Jurkat, Clone E6-1 (cell line): ENCODE data around the gene PSMC3.
A peak's percentile ranks its signal among the peaks of the same experiment; 100 is the strongest.

Experiments
- DNase-seq: peaks from one replicate; pipeline ENCODE4 v3.0.0-alpha.2; 2011; ENCODE audit warnings: low read depth, low spot score
- H3K4me3 ChIP-seq: 2 replicates; pipeline ENCODE4 v1.5.1; 2011; ENCODE audit warnings: mild to moderate bottlenecking, low read length, control low read depth, moderate library complexity

PSMC3 gene

DNA sequence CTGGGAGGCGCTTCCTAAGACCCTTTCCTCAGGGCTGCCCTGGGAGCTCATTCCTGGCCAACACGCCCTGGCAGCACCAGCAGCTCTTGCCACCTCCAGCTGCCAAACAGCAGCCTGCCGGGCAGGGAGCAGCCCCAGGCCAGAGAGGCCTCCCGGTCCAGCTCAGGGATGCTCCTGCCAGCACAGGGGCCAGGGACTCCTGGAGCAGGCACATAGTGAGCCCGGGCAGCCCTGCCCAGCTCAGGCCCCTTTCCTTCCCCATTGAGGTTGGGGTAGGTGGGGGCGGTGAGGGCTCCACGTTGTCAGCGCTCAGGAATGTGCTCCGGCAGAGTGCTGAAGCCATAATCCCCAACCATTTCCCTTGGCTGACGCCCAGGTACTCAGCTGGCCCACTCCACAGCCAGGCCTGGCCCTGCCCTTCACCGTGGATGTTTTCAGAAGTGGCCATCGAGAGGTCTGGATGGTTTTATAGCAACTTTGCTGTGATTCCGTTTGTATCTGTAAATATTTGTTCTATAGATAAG is 10.2 kb downstream of the PSMC3 start:
- DNase-seq = no peak
- H3K4me3 ChIP-seq = no peak overlapping the region

DNA sequence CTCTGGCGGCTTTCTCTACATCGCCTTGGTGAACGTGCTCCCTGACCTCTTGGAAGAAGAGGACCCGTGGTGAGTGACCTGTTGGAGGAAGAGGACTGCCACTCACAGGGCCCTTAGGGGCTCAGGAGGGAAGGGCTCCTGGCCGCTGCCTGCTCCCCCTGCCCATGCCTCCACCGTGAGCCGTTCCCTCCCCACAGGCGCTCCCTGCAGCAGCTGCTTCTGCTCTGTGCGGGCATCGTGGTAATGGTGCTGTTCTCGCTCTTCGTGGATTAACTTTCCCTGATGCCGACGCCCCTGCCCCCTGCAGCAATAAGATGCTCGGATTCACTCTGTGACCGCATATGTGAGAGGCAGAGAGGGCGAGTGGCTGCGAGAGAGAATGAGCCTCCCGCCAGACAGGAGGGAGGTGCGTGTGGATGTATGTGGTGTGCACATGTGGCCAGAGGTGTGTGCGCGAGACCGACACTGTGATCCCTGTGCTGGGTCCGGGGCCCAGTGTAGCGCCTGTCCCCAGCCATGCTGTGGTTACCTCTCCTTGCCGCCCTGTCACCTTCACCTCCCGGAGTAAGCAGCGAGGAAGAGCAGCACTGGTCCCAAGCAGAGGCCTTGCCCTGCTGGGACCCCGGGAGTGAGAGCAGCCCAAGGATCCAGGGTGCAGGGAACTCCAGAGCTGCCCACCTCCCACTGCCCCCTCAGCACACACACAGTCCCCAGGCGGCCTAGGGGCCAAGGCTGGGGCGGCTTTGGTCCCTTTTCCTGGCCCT is 11.0 kb downstream of the PSMC3 start:
- no peak overlapping the region for H3K4me3 ChIP-seq
- no peak for DNase-seq

DNA sequence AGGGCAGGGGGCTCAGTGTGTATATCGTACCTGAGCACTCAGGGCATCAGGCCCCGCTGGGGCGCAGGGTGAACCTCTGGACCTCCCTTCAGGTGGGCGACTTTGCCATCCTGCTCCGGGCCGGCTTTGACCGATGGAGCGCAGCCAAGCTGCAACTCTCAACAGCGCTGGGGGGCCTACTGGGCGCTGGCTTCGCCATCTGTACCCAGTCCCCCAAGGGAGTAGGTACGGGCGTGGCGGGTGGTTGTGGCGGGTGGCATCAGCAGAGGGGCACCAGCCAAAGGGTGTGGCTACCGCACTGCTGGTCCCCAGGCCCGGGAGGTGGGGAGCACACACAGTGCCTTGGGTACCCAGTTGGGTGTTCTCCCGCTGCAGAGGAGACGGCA is 11.6 kb downstream of the PSMC3 start:
- DNase-seq = no peak
- H3K4me3 ChIP-seq = no peak overlapping the region

DNA sequence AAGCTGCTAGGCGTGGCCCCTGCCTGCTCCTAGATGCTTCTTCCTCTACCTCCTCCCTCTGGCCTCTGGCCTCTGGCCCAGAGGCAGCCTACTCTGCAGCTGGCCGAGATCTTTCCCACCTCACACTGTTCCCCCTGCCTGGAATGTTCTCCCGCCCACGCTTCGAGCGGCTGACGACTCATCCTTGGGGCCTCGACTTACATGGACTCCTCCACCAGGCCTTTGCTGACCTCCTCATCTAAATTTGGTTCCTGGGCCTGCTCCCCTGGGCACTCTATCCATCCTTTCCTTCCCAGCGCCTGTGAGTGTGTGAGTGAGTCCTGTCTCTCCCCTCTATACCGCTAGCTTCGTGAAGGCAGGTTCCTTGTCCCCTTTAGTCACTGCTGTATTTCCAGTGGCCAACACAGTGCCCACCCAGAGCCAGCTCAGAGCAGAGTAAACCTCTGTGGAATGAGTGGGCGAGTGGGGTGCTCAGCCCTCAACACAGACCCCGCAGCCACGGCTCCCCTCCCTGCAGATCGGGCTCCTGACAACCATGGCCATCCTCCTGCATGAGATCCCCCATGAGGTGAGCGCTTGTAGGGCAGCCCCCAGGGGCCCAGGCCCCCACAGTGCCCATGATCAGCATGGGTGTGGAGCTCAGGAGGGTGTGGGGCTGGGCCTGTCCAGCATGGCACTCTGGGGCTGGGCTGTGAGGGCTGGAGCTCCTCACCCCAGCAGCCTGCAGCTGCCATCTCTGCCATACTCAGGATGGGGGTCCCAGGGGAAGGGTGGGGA is 12.1 kb downstream of the PSMC3 start:
- no peak overlapping the region for H3K4me3 ChIP-seq
- DNase-seq = no peak

DNA sequence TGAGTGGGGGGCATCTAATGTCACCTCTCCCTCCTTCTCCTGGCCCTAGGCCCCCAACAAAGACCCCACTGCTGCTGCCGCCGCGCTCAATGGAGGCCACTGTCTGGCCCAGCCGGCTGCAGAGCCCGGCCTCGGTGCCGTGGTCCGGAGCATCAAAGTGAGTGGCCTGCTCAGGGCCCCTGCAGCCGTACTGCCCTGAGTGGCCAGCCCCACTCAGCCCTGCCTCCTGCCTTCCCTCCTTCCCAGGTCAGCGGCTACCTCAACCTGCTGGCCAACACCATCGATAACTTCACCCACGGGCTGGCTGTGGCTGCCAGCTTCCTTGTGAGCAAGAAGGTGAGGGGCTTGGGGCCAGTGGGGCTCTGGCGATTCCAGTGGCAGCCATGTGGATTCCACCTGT is 12.9 kb downstream of the PSMC3 start:
- H3K4me3 ChIP-seq = no peak overlapping the region
- no peak for DNase-seq

DNA sequence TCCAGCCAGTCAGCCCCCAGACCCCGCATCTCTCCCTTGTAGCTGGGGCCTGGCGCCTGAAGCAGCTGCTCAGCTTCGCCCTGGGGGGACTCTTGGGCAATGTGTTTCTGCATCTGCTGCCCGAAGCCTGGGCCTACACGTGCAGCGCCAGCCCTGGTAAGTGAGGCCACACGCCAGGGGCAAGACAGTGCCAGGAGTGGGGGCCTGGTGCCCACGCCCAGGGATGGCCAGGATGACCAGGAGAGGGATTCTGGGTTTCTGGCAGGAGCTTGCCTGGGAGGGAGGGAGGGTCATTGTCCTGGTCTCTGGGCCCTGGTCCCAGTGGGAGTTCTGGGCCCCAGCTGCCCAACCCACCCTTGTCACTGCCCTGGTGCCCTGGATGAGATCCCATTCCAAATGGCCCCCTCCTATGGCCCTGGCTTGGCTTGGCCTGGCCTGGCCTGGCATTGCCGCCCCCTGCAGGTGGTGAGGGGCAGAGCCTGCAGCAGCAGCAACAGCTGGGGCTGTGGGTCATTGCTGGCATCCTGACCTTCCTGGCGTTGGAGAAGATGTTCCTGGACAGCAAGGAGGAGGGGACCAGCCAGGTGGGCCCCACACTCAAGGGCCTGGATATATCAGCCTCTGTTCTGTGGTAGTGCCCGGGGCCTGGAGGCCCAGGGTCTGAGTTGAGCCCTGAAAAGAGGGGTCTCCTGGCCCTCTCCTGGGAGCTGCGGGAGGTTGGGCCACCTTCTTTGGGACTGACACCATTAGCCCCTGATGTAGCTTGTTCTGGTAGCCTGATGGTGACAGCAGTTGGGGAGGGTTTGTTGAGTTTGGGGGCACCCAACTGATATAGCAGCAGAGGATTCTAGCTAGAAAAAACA is 14.1 kb downstream of the PSMC3 start:
- no peak for DNase-seq
- no peak overlapping the region for H3K4me3 ChIP-seq

DNA sequence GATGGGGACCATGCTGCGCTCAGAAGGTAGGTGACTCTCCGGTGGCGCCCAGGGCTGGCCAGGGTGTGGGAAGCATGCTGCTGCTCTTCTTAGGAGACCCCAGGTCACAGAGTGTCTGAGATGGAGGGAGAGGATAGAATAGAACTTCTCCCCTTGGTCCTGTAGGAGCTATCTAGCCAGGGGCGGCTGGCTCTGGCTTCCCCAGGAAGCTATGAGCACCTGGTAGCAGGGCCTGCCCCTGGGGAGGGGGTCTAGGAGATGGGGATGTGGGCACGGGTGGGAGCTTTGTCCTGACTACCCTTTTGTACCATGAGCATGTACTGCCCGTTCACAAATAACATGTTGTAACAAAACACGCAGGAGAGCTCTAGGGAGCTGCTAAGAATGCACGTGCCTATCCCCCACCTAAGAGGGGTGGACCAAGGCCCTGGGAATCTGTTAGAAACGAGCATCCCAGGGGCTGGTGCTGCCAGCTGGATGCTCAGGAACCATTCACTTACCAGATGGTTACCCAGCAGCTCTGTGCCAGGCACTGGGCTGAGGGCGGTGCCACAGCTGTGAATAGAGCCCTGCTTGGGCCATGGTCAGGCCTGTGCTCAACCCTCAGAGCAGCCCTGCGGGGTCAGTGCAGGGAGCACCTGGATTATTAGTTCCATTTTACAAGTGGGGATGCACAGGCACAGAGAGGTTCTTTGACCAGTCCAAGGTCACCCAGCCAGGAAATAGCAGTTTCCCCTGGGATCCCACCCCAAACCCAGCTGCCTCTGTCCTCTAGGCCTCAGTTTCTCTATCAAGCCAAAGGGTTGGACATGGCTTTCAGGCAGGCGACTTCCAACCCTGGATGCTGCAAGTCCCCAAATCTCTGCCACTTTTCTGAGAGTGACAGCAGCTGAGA is 15.6 kb downstream of the PSMC3 start:
- DNase-seq = no peak
- no peak overlapping the region for H3K4me3 ChIP-seq

DNA sequence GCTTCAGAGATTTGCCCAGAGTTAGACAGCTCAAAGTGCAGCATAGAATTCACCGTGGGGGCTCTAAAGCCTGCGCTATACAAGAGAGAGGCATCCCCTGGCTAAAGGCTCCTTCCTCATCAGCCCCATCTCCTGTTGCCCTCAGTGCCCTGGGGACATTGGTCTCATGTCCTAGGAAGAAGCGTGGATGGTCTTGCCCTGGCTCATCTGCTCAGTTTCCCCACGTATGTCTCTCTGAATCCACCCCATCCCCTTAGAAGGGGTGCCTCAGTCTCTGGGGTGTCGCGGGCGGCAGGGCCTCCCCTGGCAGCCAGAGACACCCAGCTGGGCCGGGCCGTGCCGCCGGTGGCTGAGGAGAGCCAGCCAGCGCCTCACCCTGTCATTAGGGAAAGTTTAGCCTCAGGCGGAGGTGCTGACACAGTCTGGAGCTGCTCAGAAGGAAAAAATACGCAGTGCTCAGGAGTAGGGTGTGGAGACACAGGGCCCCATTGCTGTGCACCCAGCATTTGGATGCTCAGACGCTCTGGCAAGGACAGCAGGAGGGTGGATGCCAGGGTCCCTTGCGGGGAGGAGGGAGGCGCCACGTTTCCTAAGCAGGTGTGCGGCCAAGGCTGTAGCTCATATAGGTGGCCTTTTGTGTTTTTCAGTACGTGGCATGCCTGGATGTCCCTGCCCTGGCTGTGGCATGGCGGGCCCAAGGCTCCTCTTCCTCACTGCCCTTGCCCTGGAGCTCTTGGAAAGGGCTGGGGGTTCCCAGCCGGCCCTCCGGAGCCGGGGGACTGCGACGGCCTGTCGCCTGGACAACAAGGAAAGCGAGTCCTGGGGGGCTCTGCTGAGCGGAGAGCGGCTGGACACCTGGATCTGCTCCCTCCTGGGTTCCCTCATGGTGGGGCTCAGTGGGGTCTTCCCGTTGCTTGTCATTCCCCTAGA is 16.5 kb downstream of the PSMC3 start:
- H3K4me3 ChIP-seq = peak overlapping the region; percentile 68
- no peak for DNase-seq

DNA sequence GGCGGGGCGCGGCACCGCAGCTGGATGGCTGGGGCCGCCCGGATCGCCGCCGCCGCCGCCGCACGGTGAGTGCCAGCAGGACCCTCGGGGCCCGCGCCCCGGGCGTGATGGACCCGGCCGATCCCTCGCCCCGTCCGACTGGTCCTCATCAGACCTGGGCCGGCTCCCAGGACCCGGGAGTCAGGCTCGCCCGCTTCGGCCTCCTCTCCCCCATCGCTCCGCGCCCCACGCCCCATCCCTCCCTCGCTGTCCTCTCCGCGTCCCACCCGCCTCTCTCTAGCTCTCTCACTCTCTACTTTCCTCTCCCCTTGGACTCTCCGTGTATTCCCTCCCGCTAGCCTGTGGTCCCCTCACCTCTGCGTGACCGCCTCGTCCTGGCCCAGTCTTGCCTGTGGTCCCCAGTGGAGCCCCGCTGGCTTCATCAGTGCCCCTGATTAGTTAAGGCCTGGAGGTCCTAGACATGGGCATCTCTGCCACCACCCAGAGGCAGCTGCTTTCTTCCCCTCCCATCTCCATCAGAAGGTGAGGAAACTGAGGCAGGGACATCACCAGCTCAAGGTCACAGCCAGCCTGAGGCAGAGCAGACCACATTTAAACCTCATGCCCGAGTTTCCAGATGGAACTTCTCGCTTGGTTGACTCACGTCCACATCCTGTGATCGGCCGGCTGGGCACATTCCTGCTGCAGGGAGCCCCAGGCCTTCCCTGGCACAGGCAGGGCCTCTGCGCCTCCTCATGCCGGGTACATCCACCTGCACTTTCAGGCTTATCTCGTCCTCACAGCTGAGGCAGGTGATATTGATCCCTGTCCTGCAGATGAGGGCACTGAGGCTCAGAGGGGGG is 17.4 kb downstream of the PSMC3 start:
- DNase-seq = no peak
- peak overlapping the region; percentile 68 for H3K4me3 ChIP-seq

DNA sequence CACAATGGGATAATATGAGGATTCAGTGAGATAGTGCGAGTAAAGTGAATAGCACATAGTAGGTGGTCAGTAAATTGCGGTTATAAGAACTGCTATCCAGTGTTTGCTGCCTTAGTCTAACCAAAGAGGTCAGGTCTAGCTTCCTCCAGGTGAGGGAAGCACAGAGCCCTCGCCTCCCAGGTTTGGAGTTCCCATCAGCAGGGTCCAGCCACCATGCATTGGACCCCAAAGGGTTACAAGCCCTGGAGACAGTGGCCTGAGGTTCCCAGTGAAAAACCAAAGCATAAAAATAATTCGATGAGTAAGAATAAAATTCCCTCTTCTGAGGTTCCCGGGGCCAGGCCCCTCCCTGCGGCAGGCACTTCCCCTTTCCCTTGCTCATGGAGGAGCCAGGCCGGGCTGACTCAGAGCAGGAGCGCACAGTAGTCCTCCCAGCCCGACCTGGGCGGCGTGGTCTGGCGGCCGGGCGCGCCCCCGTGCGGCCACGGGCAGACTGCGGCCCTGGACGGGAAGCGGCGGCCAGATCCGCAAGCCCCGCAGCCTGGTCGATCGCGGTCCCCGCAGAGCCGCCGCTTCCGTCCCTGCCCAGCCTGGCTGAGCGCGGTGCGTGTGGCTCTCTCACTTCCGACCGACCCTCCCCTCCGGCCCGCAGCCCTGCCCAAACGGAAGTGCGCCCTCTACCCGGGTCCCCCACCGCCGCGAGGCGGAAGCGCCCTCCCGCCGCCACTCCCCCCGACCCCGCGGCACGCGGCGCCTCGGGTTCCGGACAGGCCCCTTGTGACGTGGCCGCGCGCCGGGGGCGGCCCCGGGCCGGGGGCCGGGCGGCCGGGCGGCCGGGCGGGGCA is 18.3 kb downstream of the PSMC3 start, which contains the start of gene SLC39A13:
Gene SLC39A13, plus strand, starts transcription at position 845 of the 845 bp plus-strand sequence. CDS start 1,505 bp downstream, outside the sequence.
- peak within 1 kb of the TSS; percentile 82 for H3K4me3 ChIP-seq
- peak; percentile 79 for DNase-seq

DNA sequence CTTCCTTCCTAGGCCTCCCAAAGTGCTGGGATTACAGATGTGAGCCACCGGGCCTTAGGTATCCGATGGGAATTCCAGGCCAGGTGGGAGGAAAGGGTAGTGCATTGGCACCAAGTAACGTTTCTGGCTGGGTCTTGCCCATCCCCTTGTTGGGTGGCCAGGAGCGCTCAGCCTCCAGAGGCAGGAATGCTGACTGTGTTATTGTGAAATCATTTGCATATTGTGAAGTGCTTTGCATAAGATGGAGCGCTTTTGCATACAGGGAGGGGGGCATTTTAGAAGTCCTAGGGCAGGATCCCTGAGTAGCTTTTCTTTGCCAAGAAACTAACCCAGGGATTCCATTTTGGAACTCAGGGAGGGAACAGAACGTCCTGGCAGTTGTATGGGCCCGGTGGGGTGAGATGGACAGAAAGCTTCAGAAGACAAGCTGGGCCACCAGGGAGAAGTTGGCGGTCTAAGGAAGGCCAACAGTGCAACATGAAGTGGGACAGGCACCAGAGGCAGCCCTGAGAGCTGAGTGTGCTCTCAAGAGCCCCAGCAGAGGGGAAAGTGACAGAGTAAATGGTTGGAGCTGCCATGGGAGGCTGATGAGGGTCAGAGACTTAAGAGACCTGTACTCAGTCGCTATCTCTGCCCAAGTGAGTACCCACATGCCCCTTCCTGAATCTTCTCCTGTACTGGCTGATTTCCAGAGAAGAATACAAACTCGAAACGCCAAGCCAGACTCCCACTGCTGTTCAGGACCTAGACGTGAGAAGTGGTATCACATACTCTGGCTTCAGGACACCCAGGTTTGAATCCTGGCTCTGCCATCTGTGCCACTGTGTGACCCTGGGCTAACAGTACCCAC is 19.1 kb downstream of the PSMC3 start:
- H3K4me3 ChIP-seq = peak overlapping the region; percentile 82
- no peak for DNase-seq

DNA sequence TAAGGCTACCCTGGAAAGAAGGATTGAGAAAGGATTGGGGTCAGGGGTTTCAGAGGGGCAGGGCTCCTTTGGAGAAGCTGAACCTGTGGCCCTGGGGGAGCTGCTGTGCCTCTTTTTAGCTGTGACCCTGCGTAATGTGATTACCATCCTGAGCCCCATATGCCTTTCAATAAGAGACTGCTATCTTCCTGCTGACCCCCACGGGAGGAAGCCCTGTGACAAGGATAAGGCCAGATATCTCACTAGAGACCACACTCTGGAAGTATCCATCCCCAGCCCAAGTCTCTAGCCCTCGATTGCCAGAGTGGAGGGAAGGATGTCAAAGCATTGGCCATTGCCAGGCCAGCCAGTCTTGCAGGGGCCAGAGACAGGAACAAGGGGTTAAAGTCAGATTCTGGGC is 22.7 kb downstream of the PSMC3 start:
- no peak overlapping the region for H3K4me3 ChIP-seq
- no peak for DNase-seq

DNA sequence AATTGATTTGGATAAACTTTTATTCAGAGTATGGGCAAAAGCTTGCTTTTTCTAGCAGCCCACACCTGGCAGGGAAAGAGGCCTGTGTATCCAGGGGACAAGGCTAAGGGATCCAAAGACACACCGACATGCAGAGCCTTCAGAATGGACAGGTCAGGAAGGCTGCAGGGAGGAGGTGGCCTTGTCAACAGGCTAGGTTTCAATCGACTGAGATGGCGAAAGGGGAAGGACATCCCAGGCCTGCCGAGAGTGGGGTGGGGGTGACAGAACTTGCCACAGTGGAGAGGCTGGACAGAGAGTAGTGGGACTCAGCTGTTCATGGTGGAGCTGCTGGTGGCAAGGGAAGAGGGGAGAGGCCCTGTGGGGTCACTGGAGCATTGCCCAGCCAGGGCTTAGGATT is 23.1 kb downstream of the PSMC3 start:
- no peak overlapping the region for H3K4me3 ChIP-seq
- DNase-seq = no peak

DNA sequence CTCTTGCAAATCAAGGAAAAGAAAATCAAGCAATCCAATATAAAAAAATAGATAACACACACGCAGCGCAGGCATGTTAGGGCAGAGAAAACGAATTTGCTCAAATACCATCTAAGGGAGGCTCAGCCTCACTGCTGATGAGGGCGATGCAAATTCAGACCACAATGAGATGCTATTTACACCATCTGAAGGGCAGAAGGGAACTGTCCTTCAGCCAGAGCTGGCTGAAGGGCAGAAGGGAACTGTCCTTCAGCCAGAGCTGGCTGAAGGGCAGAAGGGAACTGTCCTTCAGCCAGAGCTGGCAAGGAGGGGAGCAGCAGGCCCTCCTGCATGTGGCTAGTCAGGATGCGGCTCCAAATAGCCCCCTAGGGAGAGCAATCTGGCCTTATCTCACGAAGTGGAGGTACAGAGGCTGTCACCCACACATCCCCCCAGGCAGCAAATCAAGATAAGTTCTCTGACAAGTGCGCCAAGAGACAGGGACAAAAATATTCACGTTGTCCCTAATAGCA is 25.4 kb downstream of the PSMC3 start:
- no peak for DNase-seq
- no peak overlapping the region for H3K4me3 ChIP-seq
